ENCODE measurements around the gene PLA2G2F.
A peak's percentile ranks its signal among the peaks of the same experiment; 100 is the strongest.

The PLA2G2F gene, protein sequence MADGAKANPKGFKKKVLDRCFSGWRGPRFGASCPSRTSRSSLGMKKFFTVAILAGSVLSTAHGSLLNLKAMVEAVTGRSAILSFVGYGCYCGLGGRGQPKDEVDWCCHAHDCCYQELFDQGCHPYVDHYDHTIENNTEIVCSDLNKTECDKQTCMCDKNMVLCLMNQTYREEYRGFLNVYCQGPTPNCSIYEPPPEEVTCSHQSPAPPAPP

DNA sequence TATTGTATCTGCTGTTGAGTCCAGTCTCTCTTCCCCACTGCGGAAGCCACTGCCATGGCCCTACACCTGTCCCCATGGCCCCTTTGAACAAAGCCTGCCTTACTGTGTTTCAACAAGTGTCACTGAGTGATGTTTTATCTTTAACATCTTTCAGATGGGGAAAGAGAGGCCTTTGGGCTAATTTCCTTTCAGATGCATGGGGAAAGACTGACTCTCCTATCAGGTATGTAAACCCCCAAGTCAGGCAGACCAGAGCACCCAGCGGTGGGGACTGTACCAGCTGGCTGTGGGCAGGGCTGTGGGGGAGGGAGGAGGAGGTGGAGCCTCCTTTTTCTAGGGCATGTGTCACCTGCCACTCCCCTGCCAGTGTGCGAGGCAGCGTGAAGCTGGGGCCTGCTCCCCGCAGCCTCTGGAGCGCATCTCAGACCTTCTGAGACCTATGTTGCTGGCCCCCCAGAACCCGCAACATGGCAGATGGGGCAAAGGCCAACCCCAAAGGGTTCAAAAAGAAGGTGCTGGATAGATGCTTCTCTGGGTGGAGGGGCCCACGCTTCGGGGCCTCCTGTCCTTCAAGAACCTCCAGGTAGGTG, at the start of gene PLA2G2F:
PLA2G2F (plus strand) TSS at position 363 of the 590 bp plus-strand sequence; CDS start at position 468, 105 bp downstream.
- no peaks in the 10 kb centered on the region for H3K36me3 ChIP-seq (ENCODE audit: control insufficient read depth in 2 of 2, insufficient read depth in 2 of 2, low read length in 2 of 2)
- no peak within 1 kb of the TSS for H3K27ac ChIP-seq (ENCODE audit: low read depth in 2 of 2, low read length in 2 of 2)
- no peaks in the 10 kb centered on the region for H3K27me3 ChIP-seq (ENCODE audit: control insufficient read depth in 2 of 2, insufficient read depth in 2 of 2, low read length in 2 of 2)
- no peaks in the 10 kb centered on the region for H3K9me3 ChIP-seq (ENCODE audit: control insufficient read depth in 2 of 2, low read length in 2 of 2)
- H3K4me1 ChIP-seq (ENCODE audit: control insufficient read depth in 2 of 2, insufficient read depth in 2 of 2, low read length in 2 of 2) = no peaks in the 10 kb centered on the region
- H3K4me3 ChIP-seq (ENCODE audit: low read length in 2 of 2) = no peak within 1 kb of the TSS
- H3K9ac ChIP-seq (ENCODE audit: low read depth in 1 of 2, low read length in 2 of 2) = no peak within 1 kb of the TSS

DNA sequence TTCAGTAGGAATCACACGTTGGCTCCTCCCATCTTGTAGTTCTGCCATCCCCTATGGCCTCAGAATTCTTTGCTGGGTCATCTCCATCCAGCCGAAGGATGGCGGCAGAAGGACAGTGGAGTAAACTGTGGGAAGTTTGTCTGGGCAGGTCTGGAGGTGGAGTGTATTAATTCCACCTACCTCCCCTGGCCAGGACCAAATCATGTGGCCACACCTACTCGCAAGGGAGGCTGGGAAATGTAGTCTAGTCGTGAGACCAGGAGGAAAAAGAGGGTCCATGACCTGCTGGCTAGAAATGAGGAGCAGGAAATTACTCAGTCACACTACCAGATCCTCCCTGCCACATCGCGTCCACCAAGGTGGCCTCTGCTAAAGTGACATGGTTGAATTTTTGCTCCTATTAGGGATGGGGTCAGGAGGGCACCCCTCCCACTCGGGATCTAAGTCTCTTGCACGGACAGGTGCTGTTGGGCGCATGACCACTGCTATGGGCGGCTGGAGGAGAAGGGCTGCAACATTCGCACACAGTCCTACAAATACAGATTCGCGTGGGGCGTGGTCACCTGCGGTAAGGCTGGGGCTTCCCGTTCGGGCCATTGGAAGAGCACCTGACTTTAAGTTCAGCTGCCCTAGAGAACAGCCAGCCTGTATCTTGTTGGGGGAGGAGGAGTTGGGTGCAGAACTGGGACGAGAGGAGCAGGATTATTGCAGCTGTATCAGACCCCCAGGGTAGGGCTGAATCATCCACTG, 49.6 kb upstream of the PLA2G2F start:
- no peaks in the 10 kb centered on the region for H3K36me3 ChIP-seq (ENCODE audit: control insufficient read depth in 2 of 2, insufficient read depth in 2 of 2, low read length in 2 of 2)
- H3K27me3 ChIP-seq (ENCODE audit: control insufficient read depth in 2 of 2, insufficient read depth in 2 of 2, low read length in 2 of 2) = no peaks in the 10 kb centered on the region
- no peak overlapping the region for H3K9ac ChIP-seq (ENCODE audit: low read depth in 1 of 2, low read length in 2 of 2)
- no peaks in the 10 kb centered on the region for H3K4me1 ChIP-seq (ENCODE audit: control insufficient read depth in 2 of 2, insufficient read depth in 2 of 2, low read length in 2 of 2)
- H3K4me3 ChIP-seq (ENCODE audit: low read length in 2 of 2) = no peak overlapping the region
- no peak overlapping the region for H3K27ac ChIP-seq (ENCODE audit: low read depth in 2 of 2, low read length in 2 of 2)
- H3K9me3 ChIP-seq (ENCODE audit: control insufficient read depth in 2 of 2, low read length in 2 of 2) = no peaks in the 10 kb centered on the region

DNA sequence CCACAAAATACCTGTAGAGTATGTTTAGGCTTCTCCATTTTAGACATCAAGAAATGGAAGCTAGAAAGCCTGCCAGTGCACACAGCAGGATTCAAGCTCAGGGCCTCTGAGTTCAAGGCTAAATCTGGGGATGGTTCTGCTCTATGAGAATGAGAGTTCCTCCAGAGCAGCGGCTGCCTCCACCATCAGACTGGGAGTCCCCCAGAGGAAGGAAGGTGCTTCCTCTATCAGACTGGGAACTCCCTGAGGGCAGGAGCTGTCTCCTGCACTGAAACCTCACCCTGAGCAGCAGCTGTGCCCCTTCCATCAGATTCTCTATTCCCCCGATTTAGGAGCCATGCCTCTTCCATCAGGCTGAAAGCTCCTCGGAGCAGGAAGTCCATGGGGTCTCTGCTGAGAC, 49.0 kb upstream of the PLA2G2F start:
- no peak overlapping the region for H3K9ac ChIP-seq (ENCODE audit: low read depth in 1 of 2, low read length in 2 of 2)
- H3K4me1 ChIP-seq (ENCODE audit: control insufficient read depth in 2 of 2, insufficient read depth in 2 of 2, low read length in 2 of 2) = no peaks in the 10 kb centered on the region
- H3K36me3 ChIP-seq (ENCODE audit: control insufficient read depth in 2 of 2, insufficient read depth in 2 of 2, low read length in 2 of 2) = no peaks in the 10 kb centered on the region
- no peak overlapping the region for H3K27ac ChIP-seq (ENCODE audit: low read depth in 2 of 2, low read length in 2 of 2)
- H3K4me3 ChIP-seq (ENCODE audit: low read length in 2 of 2) = no peak overlapping the region
- H3K27me3 ChIP-seq (ENCODE audit: control insufficient read depth in 2 of 2, insufficient read depth in 2 of 2, low read length in 2 of 2) = no peaks in the 10 kb centered on the region
- no peaks in the 10 kb centered on the region for H3K9me3 ChIP-seq (ENCODE audit: control insufficient read depth in 2 of 2, low read length in 2 of 2)

DNA sequence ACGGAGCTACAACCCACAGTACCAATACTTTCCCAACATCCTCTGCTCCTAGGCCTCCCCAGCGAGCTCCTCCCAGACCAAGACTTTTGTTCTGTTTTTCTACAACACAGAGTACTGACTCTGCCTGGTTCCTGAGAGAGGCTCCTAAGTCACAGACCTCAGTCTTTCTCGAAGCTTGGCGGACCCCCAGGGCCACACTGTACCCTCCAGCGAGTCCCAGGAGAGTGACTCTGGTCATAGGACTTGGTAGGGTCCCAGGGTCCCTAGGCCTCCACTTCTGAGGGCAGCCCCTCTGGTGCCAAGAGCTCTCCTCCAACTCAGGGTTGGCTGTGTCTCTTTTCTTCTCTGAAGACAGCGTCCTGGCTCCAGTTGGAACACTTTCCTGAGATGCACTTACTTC, 48.5 kb upstream of the PLA2G2F start:
- H3K27me3 ChIP-seq (ENCODE audit: control insufficient read depth in 2 of 2, insufficient read depth in 2 of 2, low read length in 2 of 2) = no peaks in the 10 kb centered on the region
- no peak overlapping the region for H3K4me3 ChIP-seq (ENCODE audit: low read length in 2 of 2)
- H3K27ac ChIP-seq (ENCODE audit: low read depth in 2 of 2, low read length in 2 of 2) = no peak overlapping the region
- no peak overlapping the region for H3K9ac ChIP-seq (ENCODE audit: low read depth in 1 of 2, low read length in 2 of 2)
- no peaks in the 10 kb centered on the region for H3K36me3 ChIP-seq (ENCODE audit: control insufficient read depth in 2 of 2, insufficient read depth in 2 of 2, low read length in 2 of 2)
- no peaks in the 10 kb centered on the region for H3K4me1 ChIP-seq (ENCODE audit: control insufficient read depth in 2 of 2, insufficient read depth in 2 of 2, low read length in 2 of 2)
- no peaks in the 10 kb centered on the region for H3K9me3 ChIP-seq (ENCODE audit: control insufficient read depth in 2 of 2, low read length in 2 of 2)

DNA sequence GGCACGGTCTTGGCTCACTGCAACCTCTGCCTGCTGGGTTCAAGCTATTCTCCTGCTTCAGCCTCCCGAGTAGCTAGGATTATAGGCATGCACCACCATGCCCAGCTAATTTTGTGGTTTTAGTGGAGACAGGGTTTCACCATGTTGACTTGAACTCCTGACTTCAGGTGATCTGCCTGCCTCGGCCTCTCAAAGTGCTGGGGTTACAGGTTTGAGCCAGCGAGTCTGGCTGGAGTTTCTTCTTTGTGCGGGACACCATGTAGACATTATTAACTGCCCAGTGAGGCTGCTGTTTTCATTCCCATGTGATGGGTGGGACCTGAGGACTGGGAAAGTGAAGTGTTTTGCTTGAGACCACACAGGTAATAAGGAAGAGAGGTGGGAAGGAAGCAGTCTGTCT, 45.8 kb upstream of the PLA2G2F start:
- Histone ChIP-seq H3K27ac (ENCODE audit: low read depth in 2 of 2, low read length in 2 of 2) (peak overlapping the region in 1 of 2 donors; percentile 30), H3K4me1 (ENCODE audit: control insufficient read depth in 2 of 2, insufficient read depth in 2 of 2, low read length in 2 of 2) (no peaks in the 10 kb centered on the region), H3K27me3 (ENCODE audit: control insufficient read depth in 2 of 2, insufficient read depth in 2 of 2, low read length in 2 of 2) (no peaks in the 10 kb centered on the region), H3K9ac (ENCODE audit: low read depth in 1 of 2, low read length in 2 of 2) (no peak overlapping the region), H3K36me3 (ENCODE audit: control insufficient read depth in 2 of 2, insufficient read depth in 2 of 2, low read length in 2 of 2) (no peaks in the 10 kb centered on the region), H3K9me3 (ENCODE audit: control insufficient read depth in 2 of 2, low read length in 2 of 2) (no peaks in the 10 kb centered on the region), H3K4me3 (ENCODE audit: low read length in 2 of 2) (no peak overlapping the region)

DNA sequence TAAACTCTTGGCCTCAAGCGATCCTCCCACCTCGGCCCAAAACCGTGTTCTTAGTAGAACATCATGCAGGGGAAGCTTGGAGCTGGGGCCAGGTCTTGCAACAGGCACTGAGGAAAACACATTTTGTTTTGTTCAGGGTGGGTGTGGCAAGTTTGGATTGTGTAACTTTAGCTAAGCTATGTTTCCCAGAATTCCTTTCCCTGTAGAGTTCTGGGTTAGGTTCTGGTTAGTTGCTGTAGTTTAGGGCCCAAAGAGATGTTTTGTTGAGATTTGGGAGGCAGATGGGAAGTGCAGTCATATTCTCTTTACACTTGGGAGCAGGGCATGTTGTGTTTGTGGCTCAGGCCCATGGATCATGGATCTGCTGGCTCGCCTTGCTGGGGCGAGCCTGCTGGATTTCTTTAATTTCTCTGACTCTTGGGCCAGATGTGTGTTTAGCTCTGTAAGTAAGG, 45.2 kb upstream of the PLA2G2F start:
- no peak overlapping the region for H3K27ac ChIP-seq (ENCODE audit: low read depth in 2 of 2, low read length in 2 of 2)
- H3K4me3 ChIP-seq (ENCODE audit: low read length in 2 of 2) = no peak overlapping the region
- H3K9me3 ChIP-seq (ENCODE audit: control insufficient read depth in 2 of 2, low read length in 2 of 2) = no peaks in the 10 kb centered on the region
- no peak overlapping the region for H3K9ac ChIP-seq (ENCODE audit: low read depth in 1 of 2, low read length in 2 of 2)
- H3K4me1 ChIP-seq (ENCODE audit: control insufficient read depth in 2 of 2, insufficient read depth in 2 of 2, low read length in 2 of 2) = no peaks in the 10 kb centered on the region
- no peaks in the 10 kb centered on the region for H3K36me3 ChIP-seq (ENCODE audit: control insufficient read depth in 2 of 2, insufficient read depth in 2 of 2, low read length in 2 of 2)
- H3K27me3 ChIP-seq (ENCODE audit: control insufficient read depth in 2 of 2, insufficient read depth in 2 of 2, low read length in 2 of 2) = no peaks in the 10 kb centered on the region

DNA sequence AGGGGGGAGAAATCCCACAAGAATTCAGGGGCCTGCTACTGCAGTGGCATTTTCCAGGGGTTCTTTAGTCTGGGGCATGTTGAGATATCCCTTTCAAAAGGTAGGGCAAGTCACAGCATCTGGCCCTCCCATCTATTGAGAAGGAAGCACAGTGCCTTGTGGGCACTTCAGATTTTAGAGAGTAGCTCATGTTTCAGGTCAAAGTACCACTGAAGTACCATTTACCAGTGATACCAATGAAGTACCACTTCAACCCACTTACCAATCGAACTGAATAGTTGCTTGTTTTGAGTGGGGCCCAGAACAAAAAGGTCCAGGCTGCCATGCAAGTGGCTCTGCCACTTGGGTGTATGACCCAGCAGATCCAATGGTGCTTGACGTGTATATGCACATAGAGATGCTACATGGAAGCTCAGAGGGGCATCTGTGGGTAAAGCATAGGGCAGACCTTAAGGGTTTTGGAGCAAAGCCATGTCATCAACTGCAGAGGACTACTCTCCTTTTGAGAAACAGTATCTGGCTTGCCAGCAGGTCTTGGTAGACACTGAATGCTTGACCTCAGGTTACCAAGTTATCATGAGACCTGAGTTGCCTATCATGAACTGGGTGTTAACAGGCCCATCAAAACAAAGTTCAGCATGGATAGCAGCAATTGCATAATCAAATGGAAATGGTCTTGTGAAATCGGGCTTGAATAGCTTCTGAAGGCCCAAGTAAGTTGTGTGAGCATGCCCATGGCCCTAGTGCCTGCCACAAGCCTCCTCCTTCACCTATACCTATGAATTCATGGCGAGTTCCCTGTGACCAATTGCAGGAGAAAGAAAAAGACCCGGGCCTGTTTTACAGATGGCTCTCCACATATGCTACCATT, 43.3 kb upstream of the PLA2G2F start:
- Histone ChIP-seq H3K27me3 (ENCODE audit: control insufficient read depth in 2 of 2, insufficient read depth in 2 of 2, low read length in 2 of 2) (no peaks in the 10 kb centered on the region), H3K27ac (ENCODE audit: low read depth in 2 of 2, low read length in 2 of 2) (no peak overlapping the region), H3K9me3 (ENCODE audit: control insufficient read depth in 2 of 2, low read length in 2 of 2) (no peaks in the 10 kb centered on the region), H3K9ac (ENCODE audit: low read depth in 1 of 2, low read length in 2 of 2) (no peak overlapping the region), H3K4me3 (ENCODE audit: low read length in 2 of 2) (no peak overlapping the region), H3K4me1 (ENCODE audit: control insufficient read depth in 2 of 2, insufficient read depth in 2 of 2, low read length in 2 of 2) (no peaks in the 10 kb centered on the region), H3K36me3 (ENCODE audit: control insufficient read depth in 2 of 2, insufficient read depth in 2 of 2, low read length in 2 of 2) (no peaks in the 10 kb centered on the region)

DNA sequence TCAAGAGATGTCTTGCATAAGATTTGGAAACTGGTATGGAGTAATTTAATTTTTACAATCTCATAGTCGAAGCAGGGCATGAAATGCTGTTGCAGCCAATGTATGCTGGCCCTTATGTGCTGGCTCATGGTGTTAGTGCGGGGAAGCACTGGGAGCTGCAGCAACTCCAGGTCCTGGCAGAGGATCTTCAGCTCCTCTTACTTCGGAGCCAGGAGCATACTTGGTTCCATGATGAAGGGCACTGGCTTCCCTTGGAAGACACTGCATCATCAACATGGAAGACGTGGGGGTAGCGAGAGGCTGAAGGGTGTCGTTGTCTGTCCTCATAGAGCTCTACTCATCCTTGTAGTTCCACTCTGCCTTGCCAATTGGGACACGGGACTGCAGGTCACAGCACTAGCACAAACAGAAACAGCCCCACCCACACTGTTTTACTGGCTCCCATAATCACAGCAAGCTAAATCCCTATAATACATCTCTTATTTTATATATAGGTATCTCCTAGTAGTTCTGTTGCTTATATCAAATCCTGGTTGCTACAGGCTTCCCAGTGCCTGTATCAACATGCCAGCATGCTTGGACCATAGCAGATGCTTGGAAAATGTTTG, 42.2 kb upstream of the PLA2G2F start:
- Histone ChIP-seq H3K27me3 (ENCODE audit: control insufficient read depth in 2 of 2, insufficient read depth in 2 of 2, low read length in 2 of 2) (no peaks in the 10 kb centered on the region), H3K4me3 (ENCODE audit: low read length in 2 of 2) (no peak overlapping the region), H3K27ac (ENCODE audit: low read depth in 2 of 2, low read length in 2 of 2) (no peak overlapping the region), H3K4me1 (ENCODE audit: control insufficient read depth in 2 of 2, insufficient read depth in 2 of 2, low read length in 2 of 2) (no peaks in the 10 kb centered on the region), H3K9me3 (ENCODE audit: control insufficient read depth in 2 of 2, low read length in 2 of 2) (no peaks in the 10 kb centered on the region), H3K36me3 (ENCODE audit: control insufficient read depth in 2 of 2, insufficient read depth in 2 of 2, low read length in 2 of 2) (no peaks in the 10 kb centered on the region), H3K9ac (ENCODE audit: low read depth in 1 of 2, low read length in 2 of 2) (no peak overlapping the region)

DNA sequence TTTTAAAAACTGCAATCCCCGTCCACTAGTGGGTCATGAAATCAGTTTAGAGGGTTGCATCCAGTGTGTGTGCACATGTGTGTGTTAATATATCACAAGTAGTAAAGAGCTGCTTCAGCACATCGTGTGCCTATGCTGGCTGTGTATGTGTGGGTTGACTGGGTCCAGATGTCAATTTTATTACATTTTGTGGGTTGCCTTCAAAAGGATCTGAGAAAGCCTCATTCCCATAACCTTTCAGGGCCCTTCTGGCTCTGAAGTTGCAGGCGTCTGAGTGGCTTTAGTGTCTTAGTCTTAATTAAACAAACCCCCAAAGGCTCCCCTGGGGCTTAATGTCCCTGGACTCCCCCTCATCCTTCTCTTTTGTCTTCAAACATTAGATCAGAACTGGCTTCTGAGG, 39.6 kb upstream of the PLA2G2F start:
- Histone ChIP-seq H3K4me3 (ENCODE audit: low read length in 2 of 2) (no peak overlapping the region), H3K9ac (ENCODE audit: low read depth in 1 of 2, low read length in 2 of 2) (no peak overlapping the region), H3K27ac (ENCODE audit: low read depth in 2 of 2, low read length in 2 of 2) (no peak overlapping the region), H3K9me3 (ENCODE audit: control insufficient read depth in 2 of 2, low read length in 2 of 2) (no peaks in the 10 kb centered on the region), H3K4me1 (ENCODE audit: control insufficient read depth in 2 of 2, insufficient read depth in 2 of 2, low read length in 2 of 2) (no peaks in the 10 kb centered on the region), H3K36me3 (ENCODE audit: control insufficient read depth in 2 of 2, insufficient read depth in 2 of 2, low read length in 2 of 2) (no peaks in the 10 kb centered on the region), H3K27me3 (ENCODE audit: control insufficient read depth in 2 of 2, insufficient read depth in 2 of 2, low read length in 2 of 2) (no peaks in the 10 kb centered on the region)
